ENCODE results near the gene DFFB.
A peak's percentile ranks its signal among the peaks of the same experiment; 100 is the strongest.

Gene DFFB

DNA sequence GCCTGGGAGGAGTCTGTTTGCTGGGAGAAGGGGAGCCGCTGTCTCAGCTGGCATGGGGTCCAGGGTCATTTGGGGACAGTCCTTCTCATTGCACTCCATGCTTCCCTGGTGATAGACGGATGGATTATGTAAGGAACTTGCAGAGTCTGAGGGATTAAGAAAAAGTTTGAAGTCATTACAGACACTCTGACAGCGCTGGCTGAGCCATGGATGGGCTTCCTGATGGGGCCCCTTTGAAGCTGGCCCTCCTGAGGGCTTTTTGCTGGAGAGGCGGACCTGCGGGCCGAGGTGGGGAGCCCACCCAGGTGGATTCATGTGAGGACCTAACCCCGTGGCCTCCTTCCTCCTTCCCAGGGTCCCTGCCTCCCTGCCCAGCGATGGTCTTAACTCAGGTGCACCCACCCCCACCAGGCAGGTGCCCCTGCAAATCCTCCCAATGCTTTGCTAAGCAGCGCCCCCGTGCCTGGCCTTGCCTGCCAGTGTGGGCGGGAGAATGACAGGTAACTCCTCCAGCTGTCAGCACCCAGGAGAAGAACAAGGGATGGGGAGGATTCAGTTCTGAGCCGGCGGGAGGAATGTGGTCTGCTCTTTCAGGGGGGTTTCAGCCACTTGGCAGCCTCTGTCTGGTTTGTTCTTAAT is 67.0 kb downstream of the DFFB start:
- Histone ChIP-seq H3K4me2 (ENCODE audit: low read length) (no peak overlapping the region), H3K4ac (ENCODE audit: low read depth, low read length) (no peak overlapping the region), H3K18ac (ENCODE audit: low read length) (no peak overlapping the region), H4K91ac (ENCODE audit: low read depth, low read length) (no peak overlapping the region), H3K14ac (ENCODE audit: low read length) (no peak overlapping the region), H3K27ac (ENCODE audit: low read depth, low read length) (no peak overlapping the region), H2AK5ac (ENCODE audit: low read length) (no peak overlapping the region), H2BK12ac (ENCODE audit: low read length) (no peak overlapping the region), H3K4me1 (ENCODE audit: control insufficient read depth in 1 of 2, insufficient read depth in 2 of 2, low read length in 2 of 2) (no peaks in the 10 kb centered on the region), H4K12ac (ENCODE audit: low read depth, low read length) (no peak overlapping the region), H2BK5ac (ENCODE audit: low read depth, low read length, poor library complexity) (no peak overlapping the region), H3K9me3 (ENCODE audit: insufficient read depth, low read depth, low read length) (peaks cover 3% of the 10 kb centered on the region), H3K79me1 (ENCODE audit: low read length) (no peaks in the 10 kb centered on the region), H4K8ac (ENCODE audit: low read depth, low read length) (no peak overlapping the region), H3K9ac (ENCODE audit: low read length) (no peak overlapping the region), H3K4me3 (ENCODE audit: low read depth, low read length) (no peak overlapping the region), H3K79me2 (ENCODE audit: control insufficient read depth, insufficient read depth, low read length, poor library complexity) (no peaks in the 10 kb centered on the region), H2AFZ (ENCODE audit: insufficient read depth, low read length, poor library complexity) (no peak overlapping the region), H2BK120ac (ENCODE audit: insufficient read depth, low read length, poor library complexity) (no peak overlapping the region), H3K36me3 (ENCODE audit: control insufficient read depth in 1 of 2, insufficient read depth in 2 of 2, low read length in 2 of 2) (no peaks in the 10 kb centered on the region), H3K27me3 (ENCODE audit: insufficient read depth, low read length) (no peaks in the 10 kb centered on the region), H3K23ac (ENCODE audit: low read length) (no peak overlapping the region)
- no peak for DNase-seq
- no CpG with 5 or more reads among the region's 13 CpGs for WGBS (ENCODE audit: extremely low coverage, insufficient coverage, insufficient read length)

GRCh38 chr1:3924825-3925220 is 67.5 kb downstream of the DFFB start:
- H3K79me1 ChIP-seq (ENCODE audit: low read length): no peaks in the 10 kb centered on the region
- DNase-seq: peak in 1 of 2 donors; percentile 22
- no peaks in the 10 kb centered on the region for H3K4me1 ChIP-seq (ENCODE audit: control insufficient read depth in 1 of 2, insufficient read depth in 2 of 2, low read length in 2 of 2)
- no peak overlapping the region for H2AK5ac ChIP-seq (ENCODE audit: low read length)
- H4K8ac ChIP-seq (ENCODE audit: low read depth, low read length): no peak overlapping the region
- H3K79me2 ChIP-seq (ENCODE audit: control insufficient read depth, insufficient read depth, low read length, poor library complexity): no peaks in the 10 kb centered on the region
- H3K4me3 ChIP-seq (ENCODE audit: low read depth, low read length): no peak overlapping the region
- no peak overlapping the region for H4K91ac ChIP-seq (ENCODE audit: low read depth, low read length)
- no peaks in the 10 kb centered on the region for H3K36me3 ChIP-seq (ENCODE audit: control insufficient read depth in 1 of 2, insufficient read depth in 2 of 2, low read length in 2 of 2)
- H3K18ac ChIP-seq (ENCODE audit: low read length): no peak overlapping the region
- no peak overlapping the region for H3K23ac ChIP-seq (ENCODE audit: low read length)
- no peak overlapping the region for H3K14ac ChIP-seq (ENCODE audit: low read length)
- no peak overlapping the region for H2BK120ac ChIP-seq (ENCODE audit: insufficient read depth, low read length, poor library complexity)
- H2AFZ ChIP-seq (ENCODE audit: insufficient read depth, low read length, poor library complexity): no peak overlapping the region
- H3K9ac ChIP-seq (ENCODE audit: low read length): no peak overlapping the region
- peaks cover 6% of the 10 kb centered on the region for H3K9me3 ChIP-seq (ENCODE audit: insufficient read depth, low read depth, low read length)
- no peaks in the 10 kb centered on the region for H3K27me3 ChIP-seq (ENCODE audit: insufficient read depth, low read length)
- H3K4ac ChIP-seq (ENCODE audit: low read depth, low read length): no peak overlapping the region
- H3K4me2 ChIP-seq (ENCODE audit: low read length): no peak overlapping the region
- no CpG with 5 or more reads among the region's 3 CpGs for WGBS (ENCODE audit: extremely low coverage, insufficient coverage, insufficient read length)
- H3K27ac ChIP-seq (ENCODE audit: low read depth, low read length): no peak overlapping the region
- no peak overlapping the region for H2BK12ac ChIP-seq (ENCODE audit: low read length)
- no peak overlapping the region for H4K12ac ChIP-seq (ENCODE audit: low read depth, low read length)
- no peak overlapping the region for H2BK5ac ChIP-seq (ENCODE audit: low read depth, low read length, poor library complexity)

- Histone ChIP-seq H2BK5ac (ENCODE audit: low read depth, low read length, poor library complexity) (no peak overlapping the region), H4K12ac (ENCODE audit: low read depth, low read length) (no peak overlapping the region), H2BK120ac (ENCODE audit: insufficient read depth, low read length, poor library complexity) (no peak overlapping the region), H3K9ac (ENCODE audit: low read length) (no peak overlapping the region), H2AFZ (ENCODE audit: insufficient read depth, low read length, poor library complexity) (no peak overlapping the region), H3K27ac (ENCODE audit: low read depth, low read length) (no peak overlapping the region), H4K8ac (ENCODE audit: low read depth, low read length) (no peak overlapping the region), H3K4me3 (ENCODE audit: low read depth, low read length) (no peak overlapping the region), H3K79me2 (ENCODE audit: control insufficient read depth, insufficient read depth, low read length, poor library complexity) (no peaks in the 10 kb centered on the region), H2AK5ac (ENCODE audit: low read length) (no peak overlapping the region), H3K18ac (ENCODE audit: low read length) (no peak overlapping the region), H3K27me3 (ENCODE audit: insufficient read depth, low read length) (no peaks in the 10 kb centered on the region), H2BK12ac (ENCODE audit: low read length) (no peak overlapping the region), H3K23ac (ENCODE audit: low read length) (no peak overlapping the region), H4K91ac (ENCODE audit: low read depth, low read length) (no peak overlapping the region), H3K36me3 (ENCODE audit: control insufficient read depth in 1 of 2, insufficient read depth in 2 of 2, low read length in 2 of 2) (no peaks in the 10 kb centered on the region), H3K4me1 (ENCODE audit: control insufficient read depth in 1 of 2, insufficient read depth in 2 of 2, low read length in 2 of 2) (no peaks in the 10 kb centered on the region), H3K14ac (ENCODE audit: low read length) (no peak overlapping the region), H3K79me1 (ENCODE audit: low read length) (no peaks in the 10 kb centered on the region), H3K9me3 (ENCODE audit: insufficient read depth, low read depth, low read length) (peaks cover 6% of the 10 kb centered on the region), H3K4ac (ENCODE audit: low read depth, low read length) (no peak overlapping the region), H3K4me2 (ENCODE audit: low read length) (no peak overlapping the region)
- DNase-seq: no peak
- no CpG with 5 or more reads among the region's 12 CpGs for WGBS (ENCODE audit: extremely low coverage, insufficient coverage, insufficient read length)
Observed at GRCh38 chr1:3925256-3925655, 68.0 kb downstream of the DFFB start.

GRCh38 chr1:3925762-3926161 is 68.5 kb downstream of the DFFB start:
- no peak overlapping the region for H4K8ac ChIP-seq (ENCODE audit: low read depth, low read length)
- H3K9ac ChIP-seq (ENCODE audit: low read length): no peak overlapping the region
- H2AFZ ChIP-seq (ENCODE audit: insufficient read depth, low read length, poor library complexity): no peak overlapping the region
- H4K12ac ChIP-seq (ENCODE audit: low read depth, low read length): no peak overlapping the region
- H3K23ac ChIP-seq (ENCODE audit: low read length): no peak overlapping the region
- no peak overlapping the region for H2AK5ac ChIP-seq (ENCODE audit: low read length)
- no peak overlapping the region for H2BK120ac ChIP-seq (ENCODE audit: insufficient read depth, low read length, poor library complexity)
- H2BK5ac ChIP-seq (ENCODE audit: low read depth, low read length, poor library complexity): no peak overlapping the region
- no peaks in the 10 kb centered on the region for H3K27me3 ChIP-seq (ENCODE audit: insufficient read depth, low read length)
- no peaks in the 10 kb centered on the region for H3K36me3 ChIP-seq (ENCODE audit: control insufficient read depth in 1 of 2, insufficient read depth in 2 of 2, low read length in 2 of 2)
- H3K4me2 ChIP-seq (ENCODE audit: low read length): no peak overlapping the region
- H4K91ac ChIP-seq (ENCODE audit: low read depth, low read length): no peak overlapping the region
- WGBS (ENCODE audit: extremely low coverage, insufficient coverage, insufficient read length): no CpG with 5 or more reads among the region's 8 CpGs
- H3K79me1 ChIP-seq (ENCODE audit: low read length): no peaks in the 10 kb centered on the region
- no peak overlapping the region for H3K14ac ChIP-seq (ENCODE audit: low read length)
- H3K4me3 ChIP-seq (ENCODE audit: low read depth, low read length): no peak overlapping the region
- DNase-seq: no peak
- no peaks in the 10 kb centered on the region for H3K79me2 ChIP-seq (ENCODE audit: control insufficient read depth, insufficient read depth, low read length, poor library complexity)
- no peak overlapping the region for H3K18ac ChIP-seq (ENCODE audit: low read length)
- H3K4me1 ChIP-seq (ENCODE audit: control insufficient read depth in 1 of 2, insufficient read depth in 2 of 2, low read length in 2 of 2): no peaks in the 10 kb centered on the region
- H2BK12ac ChIP-seq (ENCODE audit: low read length): no peak overlapping the region
- no peak overlapping the region for H3K4ac ChIP-seq (ENCODE audit: low read depth, low read length)
- H3K27ac ChIP-seq (ENCODE audit: low read depth, low read length): no peak overlapping the region
- peaks cover 10% of the 10 kb centered on the region for H3K9me3 ChIP-seq (ENCODE audit: insufficient read depth, low read depth, low read length)
